VCaP (cell line): ENCODE data around the gene HPGDS.
"Not testable (repeated sequence)": the region's sequence is repeated elsewhere in the genome, so short reads cannot be mapped to it uniquely, and the experiment has no call there.

Experiments used
- H3K27ac ChIP-seq: fragments of 450-650 bp; 2 replicates; pipeline ENCODE4 v1.5.1; 2017
- CTCF ChIP-seq: fragments of 450-650 bp; conservative IDR thresholded peaks from 2 replicates; pipeline ENCODE4 v1.5.1; 2017; ENCODE audit warnings: mild to moderate bottlenecking, moderate library complexity

Gene HPGDS

GRCh38 chr4:94307231-94307871, 35.3 kb downstream of the HPGDS start:
- no peak overlapping the region for H3K27ac ChIP-seq
- TF ChIP-seq CTCF, result no peak

- H3K27ac ChIP-seq, result no peak overlapping the region
- TF ChIP-seq CTCF, result no peak
Measured at GRCh38 chr4:94306713-94307112, 35.9 kb downstream of the HPGDS start.

- H3K27ac ChIP-seq, result no peak overlapping the region
- no peak for TF ChIP-seq CTCF
Measured at GRCh38 chr4:94305466-94306225, 37.0 kb downstream of the HPGDS start.

- peak; percentile 85 for TF ChIP-seq CTCF
- peak overlapping the region; percentile 30; the same call in 1 of the 2 replicates for H3K27ac ChIP-seq
Measured at GRCh38 chr4:94304365-94304971, 38.2 kb downstream of the HPGDS start.

GRCh38 chr4:94302191-94302590, 40.4 kb downstream of the HPGDS start:
- H3K27ac ChIP-seq, result no peak overlapping the region
- TF ChIP-seq CTCF, result no peak

- TF ChIP-seq CTCF, result no peak
- no peak overlapping the region for H3K27ac ChIP-seq
Measured at GRCh38 chr4:94298725-94299252, 43.8 kb downstream of the HPGDS start.

- not testable (repeated sequence) for H3K27ac ChIP-seq
Measured at GRCh38 chr4:94295473-94295872, 47.2 kb downstream of the HPGDS start.

- H3K27ac ChIP-seq, result not testable (repeated sequence)
Measured at GRCh38 chr4:94293981-94294380, 48.7 kb downstream of the HPGDS start.
